Suprapubic skin (tissue), 4 donors: ENCODE results near the gene COPS7A. TPM values are rescaled to one million over a fixed set of nuclear protein-coding genes. Genes with fewer than 3 reads are reported as not detected.
A peak's percentile ranks its signal among the peaks of the same experiment; 100 is the strongest.

Experiments
- DNase-seq, 2 donors: peaks; one replicate each; pipeline ENCODE4 v3.0.0-alpha.2; 2019; ENCODE audit warnings: low spot score in 2 of 2
- H3K27ac ChIP-seq: fragments of 200-600 bp; sonication (generic); one replicate; pipeline ENCODE4 v1.5.1; 2019
- H3K27me3 ChIP-seq: fragments of 200-600 bp; sonication (generic); one replicate; pipeline ENCODE4 v1.5.1; 2019
- H3K36me3 ChIP-seq: fragments of 200-600 bp; sonication (generic); one replicate; pipeline ENCODE4 v1.5.1; 2019
- H3K4me1 ChIP-seq: fragments of 200-600 bp; sonication (generic); one replicate; pipeline ENCODE4 v1.5.1; 2019
- H3K4me3 ChIP-seq: fragments of 200-600 bp; sonication (generic); one replicate; pipeline ENCODE4 v1.5.1; 2019; ENCODE audit warnings: mild to moderate bottlenecking
- H3K9me3 ChIP-seq: fragments of 200-600 bp; sonication (generic); one replicate; pipeline ENCODE4 v1.5.1; 2019
- CTCF ChIP-seq, 2 donors: fragments of 200-600 bp in 1 of 2; fragments of 450-650 bp in 1 of 2; sonication (generic) in 1 of 2; IDR thresholded peaks; one replicate each; pipeline ENCODE4 v1.5.1; 2016 to 2019; ENCODE audit warnings: antibody characterized with exemption in 2 of 2, mild to moderate bottlenecking in 1 of 2, moderate library complexity in 1 of 2
- EP300 ChIP-seq: sonication (generic); formaldehyde crosslinking; IDR thresholded peaks from one replicate; pipeline ENCODE4 v1.6.1; 2017; ENCODE audit warnings: antibody characterized with exemption
- POLR2A ChIP-seq, 2 donors: fragments of 450-650 bp; IDR thresholded peaks; one replicate each; pipeline ENCODE4 v1.6.1; 2017; ENCODE audit warnings: antibody characterized with exemption in 2 of 2, mild to moderate bottlenecking in 2 of 2, moderate library complexity in 2 of 2
- POLR2AphosphoS5 ChIP-seq, 3 donors: sonication (generic); formaldehyde crosslinking; IDR thresholded peaks; one replicate each; pipeline ENCODE4 v1.6.1; 2017; ENCODE audit warnings: antibody characterized with exemption in 3 of 3
- WGBS: methylation state at CpG from one replicate; pipeline ENCODE4 v1.1.5; 2018; 5-methylcytosine and 5-hydroxymethylcytosine counted together
- total RNA-seq, 4 donors: library from RNA; depleted of rRNA; stranded (reverse); fragments of >200 nt; gene quantifications; one replicate each; pipeline ENCODE4 v1.1.0, GENCODE V29; 2016

The COPS7A gene
- total RNA-seq, 4 donors from 2014 or later = 50.2 to 70.7 (median 66.6) TPM

GRCh38 chr12:6725350-6725749 lies 1.5 kb downstream of the COPS7A start:
- Histone ChIP-seq H3K4me3 (no peak overlapping the region), H3K27me3 (no peaks in the 10 kb centered on the region), H3K36me3 (peaks cover 31% of the 10 kb centered on the region), H3K4me1 (peaks cover 13% of the 10 kb centered on the region), H3K9me3 (no peaks in the 10 kb centered on the region), H3K27ac (no peak overlapping the region)
- TF ChIP-seq EP300 = no peak
- TF ChIP-seq CTCF (IDR thresholded peaks at IDR 0.05) = no peak
- no peak for TF ChIP-seq POLR2AphosphoS5 (IDR thresholded peaks at IDR 0.05)
- no peak for TF ChIP-seq POLR2A (IDR thresholded peaks at IDR 0.05)
- DNase-seq = no peak
- WGBS = 90% methylated on average over 7 of the region's 7 CpGs

GRCh38 chr12:6729186-6729585 lies 5.3 kb downstream of the COPS7A start:
- Histone ChIP-seq H3K9me3 (no peaks in the 10 kb centered on the region), H3K4me3 (no peak overlapping the region), H3K27ac (no peak overlapping the region), H3K36me3 (peaks cover 58% of the 10 kb centered on the region), H3K27me3 (no peaks in the 10 kb centered on the region), H3K4me1 (peaks cover 12% of the 10 kb centered on the region)
- no peak for DNase-seq
- no peak for TF ChIP-seq POLR2A (IDR thresholded peaks at IDR 0.05)
- TF ChIP-seq EP300 = no peak
- no peak for TF ChIP-seq CTCF (IDR thresholded peaks at IDR 0.05)
- TF ChIP-seq POLR2AphosphoS5 (IDR thresholded peaks at IDR 0.05) = no peak
- WGBS = 96% methylated on average over 6 of the region's 18 CpGs

- Histone ChIP-seq H3K27me3 (no peaks in the 10 kb centered on the region), H3K27ac (no peak overlapping the region), H3K36me3 (peaks cover 62% of the 10 kb centered on the region), H3K4me1 (peaks cover 2% of the 10 kb centered on the region), H3K4me3 (no peak overlapping the region), H3K9me3 (no peaks in the 10 kb centered on the region)
- no peak for DNase-seq
- TF ChIP-seq EP300 (no peak), CTCF (IDR thresholded peaks at IDR 0.05) (no peak), POLR2A (IDR thresholded peaks at IDR 0.05) (no peak), POLR2AphosphoS5 (IDR thresholded peaks at IDR 0.05) (no peak)
- 89% methylated on average over 8 of the region's 8 CpGs for WGBS
Observed at GRCh38 chr12:6730169-6730568, 6.3 kb downstream of the COPS7A start.

GRCh38 chr12:6734506-6735387 lies 10.9 kb downstream of the COPS7A start:
- 85% methylated on average over 10 of the region's 10 CpGs for WGBS
- no peak overlapping the region for H3K27ac ChIP-seq
- peaks cover 11% of the 10 kb centered on the region for H3K4me1 ChIP-seq
- H3K36me3 ChIP-seq = peaks cover 37% of the 10 kb centered on the region
- no peak overlapping the region for H3K4me3 ChIP-seq
- DNase-seq = no peak
- H3K27me3 ChIP-seq = no peaks in the 10 kb centered on the region
- H3K9me3 ChIP-seq = no peaks in the 10 kb centered on the region
- no peak for TF ChIP-seq EP300
- TF ChIP-seq POLR2A (IDR thresholded peaks at IDR 0.05) = no peak
- TF ChIP-seq CTCF (IDR thresholded peaks at IDR 0.05) = no peak
- TF ChIP-seq POLR2AphosphoS5 (IDR thresholded peaks at IDR 0.05) = no peak

- Histone ChIP-seq H3K27ac (no peak overlapping the region), H3K36me3 (peaks cover 28% of the 10 kb centered on the region), H3K27me3 (no peaks in the 10 kb centered on the region), H3K4me3 (no peak overlapping the region), H3K9me3 (no peaks in the 10 kb centered on the region), H3K4me1 (peaks cover 11% of the 10 kb centered on the region)
- DNase-seq = no peak
- TF ChIP-seq EP300 (no peak), POLR2A (IDR thresholded peaks at IDR 0.05) (no peak), CTCF (IDR thresholded peaks at IDR 0.05) (peak; percentile 67 to 71), POLR2AphosphoS5 (IDR thresholded peaks at IDR 0.05) (peak in 1 of 3 donors; percentile 21)
- 31% methylated on average over 8 of the region's 8 CpGs for WGBS
Observed at GRCh38 chr12:6735448-6736191, 11.8 kb downstream of the COPS7A start.
